Esophagus muscularis mucosa (tissue), 4 donors: ENCODE data around the gene TLX1.

Experiments used
- EP300 ChIP-seq: sonication (generic); formaldehyde crosslinking; IDR thresholded peaks from one replicate; pipeline ENCODE4 v1.6.1; 2017; ENCODE audit warnings: antibody characterized with exemption
- POLR2A ChIP-seq: fragments of 450-650 bp; IDR thresholded peaks from one replicate; pipeline ENCODE4 v1.6.1; 2017; ENCODE audit warnings: antibody characterized with exemption, moderate library complexity, mild to moderate bottlenecking, low read depth
- POLR2AphosphoS5 ChIP-seq, 2 donors: sonication (generic); formaldehyde crosslinking; IDR thresholded peaks; one replicate each; pipeline ENCODE4 v1.6.1; 2017; ENCODE audit warnings: antibody characterized with exemption in 2 of 2
- TF ChIP-seq, protein P1 (sequence below), 3 experiments: fragments of 200-600 bp in 2 of 3; fragments of 450-650 bp in 1 of 3; sonication (generic) in 2 of 3; IDR thresholded peaks; one replicate each; pipeline ENCODE4 v1.5.1; 2017 to 2019; ENCODE audit warnings: antibody characterized with exemption in 3 of 3, mild to moderate bottlenecking in 2 of 3, moderate library complexity in 1 of 3

DNA sequence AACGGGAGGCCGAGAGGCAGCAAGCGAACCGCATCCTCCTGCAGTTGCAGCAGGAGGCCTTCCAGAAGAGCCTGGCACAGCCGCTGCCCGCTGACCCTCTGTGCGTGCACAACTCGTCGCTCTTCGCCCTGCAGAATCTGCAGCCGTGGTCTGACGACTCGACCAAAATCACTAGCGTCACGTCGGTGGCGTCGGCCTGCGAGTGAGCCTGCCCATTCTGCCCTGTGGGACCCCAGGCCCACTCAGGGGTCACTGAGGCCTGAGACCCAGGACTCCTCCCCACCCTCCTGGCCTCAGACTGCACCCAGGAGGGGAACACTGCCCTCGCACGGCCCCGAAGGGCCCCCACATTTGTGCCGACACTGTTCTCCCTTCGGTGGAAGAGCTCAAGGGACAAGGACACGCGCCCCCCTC is 5.6 kb downstream of the TLX1 start:
- TF ChIP-seq, protein P1, sequence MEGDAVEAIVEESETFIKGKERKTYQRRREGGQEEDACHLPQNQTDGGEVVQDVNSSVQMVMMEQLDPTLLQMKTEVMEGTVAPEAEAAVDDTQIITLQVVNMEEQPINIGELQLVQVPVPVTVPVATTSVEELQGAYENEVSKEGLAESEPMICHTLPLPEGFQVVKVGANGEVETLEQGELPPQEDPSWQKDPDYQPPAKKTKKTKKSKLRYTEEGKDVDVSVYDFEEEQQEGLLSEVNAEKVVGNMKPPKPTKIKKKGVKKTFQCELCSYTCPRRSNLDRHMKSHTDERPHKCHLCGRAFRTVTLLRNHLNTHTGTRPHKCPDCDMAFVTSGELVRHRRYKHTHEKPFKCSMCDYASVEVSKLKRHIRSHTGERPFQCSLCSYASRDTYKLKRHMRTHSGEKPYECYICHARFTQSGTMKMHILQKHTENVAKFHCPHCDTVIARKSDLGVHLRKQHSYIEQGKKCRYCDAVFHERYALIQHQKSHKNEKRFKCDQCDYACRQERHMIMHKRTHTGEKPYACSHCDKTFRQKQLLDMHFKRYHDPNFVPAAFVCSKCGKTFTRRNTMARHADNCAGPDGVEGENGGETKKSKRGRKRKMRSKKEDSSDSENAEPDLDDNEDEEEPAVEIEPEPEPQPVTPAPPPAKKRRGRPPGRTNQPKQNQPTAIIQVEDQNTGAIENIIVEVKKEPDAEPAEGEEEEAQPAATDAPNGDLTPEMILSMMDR (IDR thresholded peaks at IDR 0.05): no peak
- TF ChIP-seq POLR2A (no peak), EP300 (no peak), POLR2AphosphoS5 (IDR thresholded peaks at IDR 0.05) (no peak)
